ENCODE measurements around the gene SPOP. TPM values are rescaled to one million over a fixed set of nuclear protein-coding genes. Genes with fewer than 3 reads are reported as not detected.
A peak's percentile ranks its signal among the peaks of the same experiment; 100 is the strongest.

The SPOP gene
- total and polyA plus RNA-seq, 11 donors: 28.5 to 96.1 (median 60.4) TPM

- no peaks in the 10 kb centered on the region for H3K9me3 ChIP-seq
- WGBS, 4 donors: 90 to 94% (median 93%) methylated on average over 2 to 5 of the region's 5 CpGs
- no peaks in the 10 kb centered on the region for H3K36me3 ChIP-seq
- no peak overlapping the region for H3K27ac ChIP-seq
- DNase-seq (no peak), ATAC-seq (no peak)
- peaks cover 0 to 27% (median 0%) of the 10 kb centered on the region in 9 donors for H3K27me3 ChIP-seq
- TF ChIP-seq POLR2A (IDR thresholded peaks at IDR 0.05) (no peak), CTCF (IDR thresholded peaks at IDR 0.05) (no peak)
- no peak overlapping the region for H3K4me3 ChIP-seq
- intact Hi-C loops (cut with DNase I): loop anchor here in 4 of 10 donors (5.0 to 10.0 kb wide), 5 partner anchors 33 to 505 kb away; partner anchors contain the start of gene KAT7 (in 1 of the 4)
- H3K4me1 ChIP-seq: peaks cover 0 to 42% (median 22%) of the 10 kb centered on the region in 12 donors
These were observed 98.4 kb downstream of the SPOP start for GRCh38 chr17:49579522-49579921.

GRCh38 chr17:49578952-49579500, 98.9 kb downstream of the SPOP start:
- DNase-seq (no peak), ATAC-seq (no peak)
- intact Hi-C loops (cut with DNase I): loop anchor here in 4 of 10 donors (5.0 to 10.0 kb wide), 5 partner anchors 33 to 506 kb away; partner anchors contain the start of gene KAT7 (in 1 of the 4)
- 89 to 91% (median 91%) methylated on average over 10 to 17 of the region's 17 CpGs for WGBS, 4 donors
- H3K36me3 ChIP-seq: no peaks in the 10 kb centered on the region
- no peaks in the 10 kb centered on the region for H3K9me3 ChIP-seq
- TF ChIP-seq CTCF (IDR thresholded peaks at IDR 0.05) (no peak), POLR2A (IDR thresholded peaks at IDR 0.05) (no peak)
- H3K4me1 ChIP-seq: peaks cover under 1 to 47% (median 22%) of the 10 kb centered on the region in 12 donors
- peak overlapping the region in 1 of 12 donors; percentile 89 for H3K27ac ChIP-seq
- no peak overlapping the region for H3K4me3 ChIP-seq
- H3K27me3 ChIP-seq: peaks cover 0 to 27% (median 0%) of the 10 kb centered on the region in 9 donors

- TF ChIP-seq POLR2A (IDR thresholded peaks at IDR 0.05): no peak
- no peak for TF ChIP-seq CTCF (IDR thresholded peaks at IDR 0.05)
- H3K4me3 ChIP-seq: no peak overlapping the region
- peaks cover 0 to 27% (median 0%) of the 10 kb centered on the region in 9 donors for H3K27me3 ChIP-seq
- no peaks in the 10 kb centered on the region for H3K36me3 ChIP-seq
- 88 to 95% (median 94%) methylated on average over 6 to 13 of the region's 13 CpGs for WGBS, 4 donors
- H3K4me1 ChIP-seq: peaks cover 4 to 51% (median 23%) of the 10 kb centered on the region in 12 donors
- intact Hi-C loops (cut with DNase I): loop anchor here in 4 of 10 donors (5.0 to 10.0 kb wide), 5 partner anchors 34 to 506 kb away; partner anchors contain the start of gene KAT7 (in 1 of the 4)
- DNase-seq (no peak), ATAC-seq (no peak)
- H3K9me3 ChIP-seq: no peaks in the 10 kb centered on the region
- H3K27ac ChIP-seq: peak overlapping the region in 1 of 12 donors; percentile 89
These were observed 99.5 kb downstream of the SPOP start for GRCh38 chr17:49578414-49578813.

- intact Hi-C loops (cut with DNase I): loop anchor here in 4 of 10 donors (5.0 to 10.0 kb wide), 5 partner anchors 34 to 507 kb away; partner anchors contain the start of gene KAT7 (in 1 of the 4)
- no peaks in the 10 kb centered on the region for H3K36me3 ChIP-seq
- peaks cover 0 to 27% (median 0%) of the 10 kb centered on the region in 9 donors for H3K27me3 ChIP-seq
- 57 to 73% (median 60%) methylated on average over 4 of the region's 4 CpGs for WGBS, 4 donors
- no peak for TF ChIP-seq CTCF (IDR thresholded peaks at IDR 0.05)
- TF ChIP-seq POLR2A (IDR thresholded peaks at IDR 0.05): no peak
- peak overlapping the region in 2 of 12 donors; percentile 71 to 89 for H3K27ac ChIP-seq
- DNase-seq: no peak
- H3K4me1 ChIP-seq: peaks cover 4 to 51% (median 23%) of the 10 kb centered on the region in 12 donors
- H3K9me3 ChIP-seq: no peaks in the 10 kb centered on the region
- ATAC-seq: no peak
- H3K4me3 ChIP-seq: peak overlapping the region in 3 of 12 donors; percentile 74 to 92 (median 89)
These were observed 99.9 kb downstream of the SPOP start for GRCh38 chr17:49577963-49578362.
